GM21367 (cell line): ENCODE results near the gene SMCR8.
"Not testable (repeated sequence)": the region's sequence is repeated elsewhere in the genome, so short reads cannot be mapped to it uniquely, and the experiment has no call there.

Experiments
- ATAC-seq: cut with Tn5 transposase; IDR thresholded peaks from one replicate; pipeline ENCODE4 v1.9.1; 2021; ENCODE audit not compliant: unreplicated experiment

The SMCR8 gene

DNA sequence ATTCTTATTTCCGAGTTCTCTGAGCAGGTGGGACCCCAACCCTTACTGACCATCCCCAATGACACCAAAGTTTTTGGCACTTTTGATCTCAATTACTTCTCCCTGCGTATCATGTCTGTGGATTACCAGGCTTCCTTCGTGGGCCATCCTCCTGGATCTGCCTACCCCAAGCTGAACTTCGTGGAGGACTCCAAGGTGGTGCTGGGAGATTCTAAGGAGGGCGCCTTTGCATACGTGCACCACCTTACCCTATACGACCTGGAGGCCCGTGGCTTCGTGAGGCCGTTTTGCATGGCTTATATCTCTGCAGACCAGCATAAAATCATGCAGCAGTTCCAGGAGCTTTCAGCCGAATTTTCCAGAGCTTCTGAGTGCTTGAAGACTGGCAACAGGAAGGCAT lies 868 bp downstream of the SMCR8 start:
- ATAC-seq, result no peak

- no peak for ATAC-seq
These were observed 3.0 kb downstream of the SMCR8 start for GRCh38 chr17:18318117-18318516.

DNA sequence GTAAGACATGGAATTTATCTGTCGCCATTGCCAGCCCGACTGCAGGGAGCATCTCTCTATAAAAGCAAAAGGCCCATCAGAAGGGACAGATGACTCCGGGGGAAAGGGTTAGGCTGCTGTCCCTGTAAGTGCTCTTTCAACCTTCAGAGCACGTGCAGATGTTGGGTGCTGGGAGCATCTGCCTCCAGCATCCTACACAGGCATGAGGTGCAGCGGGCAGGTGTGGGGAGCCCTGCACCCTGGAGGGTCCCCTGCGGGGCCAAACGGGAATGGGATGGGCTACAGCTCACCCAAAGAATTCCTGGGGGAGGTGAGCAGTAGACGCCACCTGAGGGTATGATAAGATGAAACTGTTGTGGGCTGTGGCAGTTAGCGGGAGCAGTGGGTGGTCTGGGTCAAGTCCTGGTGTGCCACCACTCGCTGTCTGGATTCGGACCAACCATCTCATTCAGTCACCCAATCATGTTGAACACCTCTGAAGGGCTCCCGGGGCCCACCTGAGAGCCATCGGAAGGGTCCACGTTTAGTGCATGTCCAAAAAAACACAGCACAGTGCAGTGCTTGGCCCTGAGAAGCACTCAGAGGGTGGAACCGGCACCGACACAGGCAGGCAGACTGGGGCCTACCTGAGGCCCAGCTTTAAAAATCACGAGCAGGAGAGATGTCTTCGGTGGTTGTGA lies 3.8 kb downstream of the SMCR8 start:
- ATAC-seq, result no peak

- no peak for ATAC-seq
These were observed 4.6 kb downstream of the SMCR8 start for GRCh38 chr17:18319604-18320256.

- ATAC-seq, result no peak
These were observed 5.2 kb downstream of the SMCR8 start for GRCh38 chr17:18320301-18320700.

DNA sequence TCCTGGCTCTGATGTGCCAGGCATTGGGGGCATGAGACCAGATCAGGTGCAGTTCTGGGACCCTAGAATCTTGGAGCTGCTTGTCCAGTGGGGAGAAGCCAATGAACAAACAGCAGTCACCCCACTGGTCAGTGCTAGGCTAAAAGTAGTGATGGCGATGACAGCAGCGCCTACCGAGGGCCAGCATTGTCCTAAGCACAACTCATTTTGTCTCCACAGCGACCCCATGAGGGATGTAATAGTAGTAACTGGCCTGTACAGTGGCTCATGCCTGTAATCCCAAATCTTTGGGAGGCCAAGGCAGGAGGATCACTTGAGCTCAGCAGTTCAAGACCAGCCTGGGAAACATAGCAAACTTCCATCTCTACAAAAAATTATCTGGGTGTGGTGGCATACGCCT lies 6.2 kb downstream of the SMCR8 start:
- no peak for ATAC-seq

DNA sequence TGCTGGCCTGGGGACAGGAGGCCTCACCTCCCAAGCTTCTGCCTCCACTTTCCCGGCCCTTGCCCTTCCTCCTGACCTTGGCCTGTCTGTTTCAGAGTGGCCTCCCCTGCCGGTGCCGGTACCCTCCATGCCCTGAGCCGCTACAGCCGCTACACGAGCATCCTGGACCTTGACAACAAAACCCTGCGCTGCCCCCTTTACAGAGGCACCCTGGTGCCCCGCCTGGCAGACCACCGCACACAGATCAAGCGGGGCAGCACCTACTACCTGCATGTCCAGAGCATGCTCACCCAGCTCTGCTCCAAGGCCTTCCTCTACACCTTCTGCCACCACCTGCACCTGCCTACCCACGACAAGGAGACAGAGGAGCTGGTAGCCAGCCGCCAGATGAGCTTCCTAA lies 7.4 kb downstream of the SMCR8 start:
- no peak for ATAC-seq

GRCh38 chr17:18323007-18323406 lies 7.9 kb downstream of the SMCR8 start:
- no peak for ATAC-seq

GRCh38 chr17:18323507-18324139 lies 8.5 kb downstream of the SMCR8 start:
- no peak for ATAC-seq

DNA sequence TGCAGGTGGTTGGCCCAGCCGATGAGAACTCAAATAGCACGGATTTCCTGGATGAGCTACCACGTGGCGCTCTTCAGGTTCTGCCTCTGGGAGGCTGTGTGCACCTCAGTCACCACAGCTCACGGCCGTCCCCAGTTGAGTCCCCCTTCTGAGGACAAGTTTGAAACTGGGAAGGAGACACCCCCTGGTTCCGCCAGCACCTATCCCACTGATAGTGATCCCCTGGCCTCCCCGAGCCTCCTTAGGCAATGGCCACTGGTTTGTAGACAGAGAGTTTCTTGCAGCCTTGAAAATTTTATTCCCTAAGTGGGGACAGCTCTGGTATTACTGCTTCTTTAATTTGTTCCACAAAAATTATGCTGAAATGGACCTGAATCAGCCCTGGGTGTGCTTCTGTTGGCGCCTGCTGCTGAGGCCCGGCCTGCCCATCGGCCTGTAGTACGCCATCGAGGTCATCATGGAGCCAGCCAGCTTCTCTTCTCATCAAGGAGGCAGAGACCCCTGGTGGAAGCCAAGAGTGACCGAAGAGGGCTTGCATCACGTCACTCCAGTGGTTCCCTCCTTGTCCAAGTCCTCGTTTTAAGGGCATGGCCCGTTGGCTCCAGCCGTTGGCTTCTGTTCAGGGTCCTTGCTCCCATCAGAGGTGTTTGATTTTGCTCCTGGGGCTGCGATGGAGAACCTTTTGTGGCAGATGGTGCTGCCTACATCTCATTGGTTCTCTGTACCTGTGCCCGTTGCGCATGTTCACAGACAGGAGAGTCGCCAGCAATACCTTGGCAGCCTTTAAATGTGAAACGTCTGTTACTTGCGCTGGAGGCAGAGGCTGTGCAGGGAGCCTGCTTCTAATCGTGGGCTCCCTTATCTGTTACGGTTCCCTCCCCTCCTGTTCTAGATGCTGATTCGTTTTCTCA lies 9.3 kb downstream of the SMCR8 start:
- ATAC-seq, result no peak

- no peak for ATAC-seq
These were observed 10.9 kb downstream of the SMCR8 start for GRCh38 chr17:18326039-18326438.

GRCh38 chr17:18326572-18326971 lies 11.5 kb downstream of the SMCR8 start:
- no peak for ATAC-seq

- no peak for ATAC-seq
These were observed 12.0 kb downstream of the SMCR8 start for GRCh38 chr17:18327093-18327492.

DNA sequence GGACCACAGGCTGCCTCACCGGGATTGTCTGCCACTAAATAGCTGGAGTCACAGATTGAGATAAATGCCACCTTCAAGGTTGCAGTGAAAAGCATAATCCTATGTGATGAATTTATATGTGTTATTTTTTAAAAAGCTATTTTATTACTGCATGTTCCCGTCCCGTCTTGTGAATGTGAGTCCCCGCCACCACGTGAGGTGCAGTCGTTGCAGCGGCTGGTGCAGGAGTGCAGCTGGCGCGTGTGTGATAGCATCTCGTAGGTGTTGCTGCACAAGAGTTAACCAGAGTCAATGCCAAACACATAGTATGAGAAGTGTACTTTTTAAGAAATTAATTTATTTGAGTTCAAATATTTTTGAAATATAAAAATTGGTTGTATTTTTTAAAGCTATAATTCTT lies 12.5 kb downstream of the SMCR8 start:
- no peak for ATAC-seq

DNA sequence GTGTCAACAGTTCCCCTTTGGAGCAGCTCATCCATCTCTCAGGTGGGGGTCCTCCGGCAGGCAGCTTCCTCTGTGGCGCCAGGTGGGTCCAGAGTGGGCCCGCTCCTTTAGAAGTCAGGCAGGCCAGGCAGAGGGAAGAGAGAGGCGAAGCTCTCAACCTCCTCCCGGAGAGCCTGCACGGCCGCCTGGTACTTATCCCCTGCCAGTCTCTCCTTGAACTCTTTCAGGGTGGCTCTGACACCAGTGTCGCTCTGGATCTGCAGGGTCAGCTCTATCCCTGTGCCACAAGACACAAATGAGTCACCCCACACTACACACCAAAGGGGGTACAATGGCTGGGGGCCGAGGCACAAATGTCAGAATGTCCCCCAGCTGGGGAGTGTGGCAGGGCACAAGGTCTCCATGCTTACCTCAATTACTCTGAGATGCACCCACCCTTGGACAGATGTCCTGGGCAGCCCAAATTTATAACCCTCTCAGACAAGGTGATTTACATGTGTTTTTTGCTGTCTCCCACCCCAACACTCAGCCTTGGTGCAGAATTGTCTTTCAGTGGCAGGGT lies 13.6 kb downstream of the SMCR8 start:
- no peak for ATAC-seq

DNA sequence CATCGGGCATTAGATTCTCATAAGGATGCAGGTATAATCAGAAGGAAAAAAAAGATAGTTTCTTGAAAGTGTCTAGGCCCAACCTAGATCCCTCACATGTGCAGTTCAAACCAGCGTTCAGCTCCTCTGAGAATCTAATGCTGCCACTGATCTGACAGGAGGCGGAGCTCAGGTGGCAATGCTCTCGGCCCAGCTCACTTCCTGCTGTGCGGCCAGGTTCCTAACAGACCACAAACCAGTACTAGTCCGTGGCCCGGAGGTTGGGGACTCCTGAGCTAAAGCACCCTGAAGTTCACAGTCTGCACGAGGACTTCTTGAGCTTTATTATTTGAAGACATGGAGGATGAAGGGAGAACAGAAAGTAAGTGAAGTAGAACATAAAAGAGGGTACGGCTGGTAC lies 16.8 kb downstream of the SMCR8 start:
- ATAC-seq, result no peak

- no peak for ATAC-seq
These were observed 17.9 kb downstream of the SMCR8 start for GRCh38 chr17:18332909-18333489.

DNA sequence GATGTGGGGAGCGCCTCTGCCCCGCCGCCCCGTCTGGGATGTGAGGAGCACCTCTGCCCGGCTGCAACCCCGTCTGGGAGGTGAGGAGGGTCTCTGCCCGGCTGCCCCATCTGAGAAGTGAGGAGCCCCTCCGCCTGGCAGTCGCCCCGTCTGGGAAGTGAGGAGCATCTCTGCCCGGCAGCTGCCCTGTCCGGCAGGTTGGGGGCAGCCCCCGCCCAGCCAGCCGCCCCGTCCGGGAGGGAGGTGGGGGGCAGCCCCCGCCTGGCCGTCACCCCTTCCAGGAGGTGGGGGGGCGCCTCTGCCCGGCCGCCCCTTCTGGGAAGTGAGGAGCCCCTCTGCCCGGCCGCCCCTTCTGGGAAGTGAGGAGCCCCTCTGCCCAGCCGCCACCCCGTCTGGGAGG lies 23.1 kb downstream of the SMCR8 start:
- ATAC-seq, result not testable (repeated sequence)

DNA sequence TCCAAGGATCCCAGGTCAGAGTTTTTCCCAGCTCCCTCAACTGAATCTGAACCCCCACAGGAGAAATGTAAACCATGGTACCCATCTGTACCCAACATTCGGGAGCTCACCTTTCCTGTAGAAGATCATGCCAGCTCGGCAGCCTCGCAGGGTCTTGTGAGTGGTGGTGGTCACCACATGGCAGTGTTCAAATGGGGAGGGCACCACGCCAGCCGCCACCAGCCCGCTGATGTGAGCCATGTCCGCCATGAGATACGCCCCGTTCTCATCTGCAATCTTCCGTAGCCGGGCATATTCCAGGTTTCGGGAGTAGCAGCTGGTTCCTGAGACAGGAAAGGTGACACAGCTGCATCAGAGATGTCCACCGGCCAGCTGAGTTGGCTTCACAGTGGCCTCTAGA lies 24.8 kb downstream of the SMCR8 start:
- no peak for ATAC-seq

GRCh38 chr17:18344021-18344420 lies 28.9 kb downstream of the SMCR8 start:
- no peak for ATAC-seq

DNA sequence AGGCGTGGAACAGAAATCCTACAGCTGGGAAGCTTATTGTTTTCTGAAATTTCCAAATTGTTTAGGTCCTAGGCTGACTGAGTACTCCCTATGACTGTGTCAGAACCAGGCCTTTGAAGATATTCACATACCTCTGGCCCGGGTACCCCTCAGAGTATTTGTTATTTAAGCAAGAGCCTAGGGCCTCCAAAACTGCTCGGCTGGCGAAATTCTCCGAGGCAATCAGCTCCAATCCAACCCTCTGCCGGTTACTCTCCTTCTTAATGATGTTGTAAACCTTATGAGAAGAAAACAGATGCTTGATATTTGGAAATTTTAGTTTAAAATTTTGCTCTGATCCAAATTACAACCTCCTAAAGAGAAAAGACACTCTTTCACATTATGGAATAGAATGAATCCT lies 38.4 kb downstream of the SMCR8 start:
- ATAC-seq, result no peak
